ENCODE measurements around the gene CIAPIN1.

CIAPIN1 gene

DNA sequence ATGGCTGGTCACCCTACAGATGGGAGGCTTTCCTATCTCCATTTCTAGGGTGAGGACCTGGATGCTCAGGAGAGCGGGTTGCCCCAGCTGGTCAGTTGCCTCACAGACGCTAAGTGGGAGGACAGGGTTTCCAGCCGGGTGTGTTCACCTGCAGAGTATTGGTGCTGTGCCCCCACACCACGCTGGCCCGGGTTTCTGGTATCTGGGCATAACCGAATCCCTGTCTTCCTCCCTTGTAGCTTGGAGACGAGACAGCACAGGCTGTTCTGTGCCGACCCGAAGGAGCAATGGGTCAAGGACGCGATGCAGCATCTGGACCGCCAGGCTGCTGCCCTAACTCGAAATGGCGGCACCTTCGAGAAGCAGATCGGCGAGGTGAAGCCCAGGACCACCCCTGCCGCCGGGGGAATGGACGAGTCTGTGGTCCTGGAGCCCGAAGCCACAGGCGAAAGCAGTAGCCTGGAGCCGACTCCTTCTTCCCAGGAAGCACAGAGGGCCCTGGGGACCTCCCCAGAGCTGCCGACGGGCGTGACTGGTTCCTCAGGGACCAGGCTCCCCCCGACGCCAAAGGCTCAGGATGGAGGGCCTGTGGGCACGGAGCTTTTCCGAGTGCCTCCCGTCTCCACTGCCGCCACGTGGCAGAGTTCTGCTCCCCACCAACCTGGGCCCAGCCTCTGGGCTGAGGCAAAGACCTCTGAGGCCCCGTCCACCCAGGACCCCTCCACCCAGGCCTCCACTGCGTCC is 65.2 kb downstream of the CIAPIN1 start:
- no peak for DNase-seq

DNA sequence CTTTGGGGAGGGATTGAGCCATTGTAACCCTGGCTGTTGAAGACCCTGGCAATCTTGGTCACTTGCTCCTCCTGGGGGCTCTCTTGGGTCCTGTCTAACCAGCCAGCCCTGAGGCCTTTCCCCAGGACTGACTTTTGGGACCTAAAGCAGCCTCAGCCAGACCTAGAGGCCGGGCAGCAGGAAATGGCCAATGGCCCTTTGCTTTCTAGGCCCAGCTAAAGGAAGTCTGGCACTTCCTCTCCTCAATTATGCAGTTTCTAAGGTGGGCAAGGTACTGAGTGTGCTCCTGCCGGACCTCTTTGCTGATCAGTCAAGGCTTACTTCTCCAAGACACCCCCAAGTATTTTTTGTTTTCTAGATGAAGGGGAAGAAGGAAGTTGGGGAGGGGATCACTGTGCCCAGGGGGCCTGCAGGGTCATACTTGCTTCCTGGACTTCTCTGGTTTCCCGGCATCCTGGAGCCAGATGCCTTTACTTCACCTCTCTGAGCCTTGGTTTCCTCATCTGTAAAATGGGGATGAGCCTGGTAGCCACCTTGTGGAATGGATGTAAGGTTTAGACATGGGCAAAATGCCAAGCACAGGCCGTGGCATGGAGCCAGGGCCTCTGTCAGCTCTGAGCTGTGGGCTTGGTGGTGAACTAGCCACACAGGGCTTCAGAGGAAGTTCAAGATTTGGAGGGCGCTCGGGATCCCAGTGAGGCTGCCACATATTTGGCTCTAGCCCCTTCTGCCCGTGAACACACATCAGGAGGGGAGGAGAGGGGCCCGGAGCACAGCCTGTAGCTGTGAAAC is 66.3 kb downstream of the CIAPIN1 start:
- no peak for DNase-seq

DNA sequence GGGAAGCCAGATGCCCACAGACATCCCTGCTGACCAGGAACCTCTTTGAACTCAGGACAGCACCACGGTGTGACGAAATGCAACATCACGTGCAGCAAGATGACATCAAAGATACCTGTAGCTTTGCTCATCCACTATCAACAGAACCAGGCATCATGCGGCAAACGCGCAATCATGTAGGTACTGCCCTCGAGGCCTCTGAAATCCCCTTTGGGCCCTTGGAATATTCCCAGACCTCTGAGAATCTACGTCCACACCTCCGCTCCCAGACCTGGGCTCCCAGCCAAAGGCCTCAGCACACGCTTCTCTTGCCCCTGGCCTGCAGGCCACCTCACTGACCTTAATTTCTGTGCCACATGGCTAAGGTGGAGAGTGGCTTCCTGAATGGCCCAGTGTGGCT is 67.6 kb downstream of the CIAPIN1 start:
- DNase-seq: no peak

Measured in EL (cell line).